H9 (cell line): ENCODE data around the gene TRERF1. TPM values are rescaled to one million over a fixed set of nuclear protein-coding genes. Genes with fewer than 3 reads are reported as not detected.
A peak's percentile ranks its signal among the peaks of the same experiment; 100 is the strongest.
"Not testable (repeated sequence)": the region's sequence is repeated elsewhere in the genome, so short reads cannot be mapped to it uniquely, and the experiment has no call there.

ENCODE experiments used
- DNase-seq: peaks from one replicate; pipeline ENCODE4 v3.0.0-alpha.2; 2017
- H2AFZ ChIP-seq: one replicate; pipeline ENCODE4 v1.6.1; 2013; ENCODE audit warnings: mild to moderate bottlenecking, low read length, control low read depth, moderate library complexity
- H2AK5ac ChIP-seq: 2 replicates; pipeline ENCODE4 v1.6.1; 2013; ENCODE audit warnings: low read length, control low read depth, mixed read lengths; ENCODE audit not compliant: insufficient read length
- H2BK120ac ChIP-seq: one replicate; pipeline ENCODE4 v1.6.1; 2013; ENCODE audit warnings: low read depth, mild to moderate bottlenecking, low read length, control low read depth, inconsistent platforms; ENCODE audit not compliant: poor library complexity, severe bottlenecking
- H2BK12ac ChIP-seq: 2 replicates; pipeline ENCODE4 v1.6.1; 2013; ENCODE audit warnings: low read length, control low read depth, mixed read lengths, low read depth; ENCODE audit not compliant: insufficient read length
- H2BK15ac ChIP-seq: 2 replicates; pipeline ENCODE4 v1.6.1; 2013; ENCODE audit warnings: low read depth, low read length, control low read depth
- H2BK20ac ChIP-seq: one replicate; pipeline ENCODE4 v1.6.1; 2013; ENCODE audit warnings: low read depth, mild to moderate bottlenecking, low read length, control low read depth, inconsistent platforms; ENCODE audit not compliant: poor library complexity, severe bottlenecking
- H2BK5ac ChIP-seq: 2 replicates; pipeline ENCODE4 v1.6.1; 2013; ENCODE audit warnings: low read length, control low read depth, mixed read lengths; ENCODE audit not compliant: insufficient read length
- H3K14ac ChIP-seq: 2 replicates; pipeline ENCODE4 v1.6.1; 2013; ENCODE audit warnings: low read length, control low read depth; ENCODE audit not compliant: insufficient read depth
- H3K18ac ChIP-seq: 2 replicates; pipeline ENCODE4 v1.6.1; 2013; ENCODE audit warnings: low read depth, mild to moderate bottlenecking, mixed read lengths, low read length, control low read depth; ENCODE audit not compliant: insufficient read length
- H3K23ac ChIP-seq: 2 replicates; pipeline ENCODE4 v1.6.1; 2013; ENCODE audit warnings: low read length, control low read depth, mixed read lengths, low read depth; ENCODE audit not compliant: insufficient read length
- H3K23me2 ChIP-seq: 2 replicates; pipeline ENCODE4 v1.6.1; 2013; ENCODE audit warnings: low read depth, mild to moderate bottlenecking, mixed read lengths, low read length, control low read depth; ENCODE audit not compliant: insufficient read length, poor library complexity, severe bottlenecking
- H3K27ac ChIP-seq: 2 replicates; pipeline ENCODE4 v1.5.1; 2013; ENCODE audit warnings: low read length, control low read depth, mixed read lengths, low read depth; ENCODE audit not compliant: insufficient read length
- H3K27me3 ChIP-seq: 2 replicates; pipeline ENCODE4 v1.6.1; 2013; ENCODE audit warnings: low read length, control low read depth, inconsistent platforms; ENCODE audit not compliant: insufficient read depth
- H3K4ac ChIP-seq: 2 replicates; pipeline ENCODE4 v1.6.1; 2013; ENCODE audit warnings: low read depth, mild to moderate bottlenecking, control low read depth, inconsistent platforms, low read length, moderate library complexity
- H3K4me1 ChIP-seq: 2 replicates; pipeline ENCODE4 v1.6.1; 2013; ENCODE audit warnings: low read length, control low read depth, inconsistent platforms; ENCODE audit not compliant: insufficient read depth
- H3K4me2 ChIP-seq: 2 replicates; pipeline ENCODE4 v1.6.1; 2013; ENCODE audit warnings: low read length, control low read depth, mixed read lengths; ENCODE audit not compliant: insufficient read length, insufficient read depth
- H3K56ac ChIP-seq: 2 replicates; pipeline ENCODE4 v1.6.1; 2013; ENCODE audit warnings: low read depth, mild to moderate bottlenecking, mixed read lengths, low read length, control low read depth; ENCODE audit not compliant: insufficient read length
- H3K79me1 ChIP-seq: 2 replicates; pipeline ENCODE4 v1.6.1; 2013; ENCODE audit warnings: low read depth, mild to moderate bottlenecking, moderate library complexity, low read length, control low read depth, inconsistent platforms; ENCODE audit not compliant: insufficient read depth, poor library complexity, severe bottlenecking
- H3K79me2 ChIP-seq: 2 replicates; pipeline ENCODE4 v1.6.1; 2013; ENCODE audit warnings: low read length, control low read depth, inconsistent platforms; ENCODE audit not compliant: insufficient read depth
- H3K9ac ChIP-seq: 2 replicates; pipeline ENCODE4 v1.6.1; 2013; ENCODE audit warnings: low read length, control low read depth, mixed read lengths; ENCODE audit not compliant: insufficient read length; ENCODE audit errors: extremely low read depth
- H3K9me3 ChIP-seq: one replicate; pipeline ENCODE4 v1.6.1; 2013; ENCODE audit warnings: low read depth, low read length, inconsistent platforms; ENCODE audit not compliant: control insufficient read depth
- H3T11ph ChIP-seq: one replicate; pipeline ENCODE4 v1.6.1; 2013; ENCODE audit warnings: mild to moderate bottlenecking, low read length, control low read depth, inconsistent platforms
- H4K20me1 ChIP-seq: one replicate; pipeline ENCODE4 v1.6.1; 2013; ENCODE audit not compliant: control insufficient read depth, insufficient read length, insufficient read depth
- H4K5ac ChIP-seq: 2 replicates; pipeline ENCODE4 v1.6.1; 2013; ENCODE audit warnings: low read depth, mild to moderate bottlenecking, mixed read lengths, low read length, control low read depth; ENCODE audit not compliant: insufficient read length
- H4K8ac ChIP-seq: replicated peaks from 2 replicates; pipeline ENCODE4 v1.6.1; 2013; ENCODE audit warnings: low read length, control low read depth, mixed read lengths, low read depth; ENCODE audit not compliant: insufficient read length
- H4K91ac ChIP-seq: 2 replicates; pipeline ENCODE4 v1.6.1; 2013; ENCODE audit warnings: low read depth, mild to moderate bottlenecking, moderate library complexity, mixed read lengths, low read length, control low read depth; ENCODE audit not compliant: insufficient read length
- H3K27ac Mint-ChIP-seq, 3 experiments: 2 replicates in 2 of 3; 3 replicates in 1 of 3; pipeline ENCODE4 v1.8.0; 2020 to 2021; ENCODE audit warnings: mixed read lengths in 3 of 3, mild to moderate bottlenecking in 1 of 3, moderate library complexity in 1 of 3
- H3K27me3 Mint-ChIP-seq: 2 replicates; pipeline ENCODE4 v1.8.0; 2021; ENCODE audit warnings: low read depth, mild to moderate bottlenecking, moderate library complexity, mixed read lengths
- H3K36me3 Mint-ChIP-seq, 3 experiments: 2 replicates in 2 of 3; 3 replicates in 1 of 3; pipeline ENCODE4 v1.8.0; 2020 to 2021; ENCODE audit warnings: low read depth in 3 of 3, mixed read lengths in 3 of 3; ENCODE audit not compliant: insufficient read depth in 1 of 3
- H3K4me1 Mint-ChIP-seq, 2 experiments: 2 replicates each; pipeline ENCODE4 v1.8.0; 2020; ENCODE audit warnings: mixed read lengths in 2 of 2
- H3K4me3 Mint-ChIP-seq, 2 experiments: 2 replicates in 1 of 2; 3 replicates in 1 of 2; pipeline ENCODE4 v1.8.0; 2020 to 2021; ENCODE audit warnings: mild to moderate bottlenecking in 2 of 2, mixed read lengths in 2 of 2, moderate library complexity in 1 of 2
- H3K9me3 Mint-ChIP-seq, 2 experiments: 2 replicates in 1 of 2; 3 replicates in 1 of 2; pipeline ENCODE4 v1.8.0; 2020; ENCODE audit warnings: mild to moderate bottlenecking in 2 of 2, mixed read lengths in 2 of 2, moderate library complexity in 1 of 2
- CTCF ChIP-seq: fragments of 200-600 bp; sonication (generic); conservative IDR thresholded peaks from 3 replicates; pipeline ENCODE4 v1.8.0; 2021; ENCODE audit warnings: antibody characterized with exemption, mild to moderate bottlenecking
- WGBS: extraction: QIAGEN DNeasy Blood & Tissue Kit; methylation state at CpG from one replicate; pipeline ENCODE4 v1.1.7; 2013; ENCODE audit warnings: missing lambda C conversion rate, low lambda C conversion rate, mixed read lengths; ENCODE audit not compliant: insufficient read length; ENCODE audit errors: extremely low coverage; 5-methylcytosine and 5-hydroxymethylcytosine counted together
- total RNA-seq: library from RNA; stranded (reverse); gene quantifications from 2 replicates; pipeline ENCODE4 v1.2.1, GENCODE V29; 2021

Gene TRERF1
- total RNA-seq, 1 experiment from 2014 or later, result 19.7 TPM

GRCh38 chr6:42203183-42203582, 248.5 kb downstream of the TRERF1 start:
- Histone ChIP-seq H2BK20ac (no peak overlapping the region), H2AK5ac (no peak overlapping the region), H3K27ac (no peak overlapping the region), H3K14ac (no peak overlapping the region), H2BK120ac (no peak overlapping the region), H3K4me2 (no peak overlapping the region), H3K9me3 (no peaks in the 10 kb centered on the region), H3T11ph (no peak overlapping the region), H4K91ac (no peak overlapping the region), H3K79me1 (no peaks in the 10 kb centered on the region), H3K27me3 (no peaks in the 10 kb centered on the region), H4K8ac (no peak overlapping the region), H4K20me1 (no peaks in the 10 kb centered on the region), H3K23me2 (no peaks in the 10 kb centered on the region), H3K79me2 (no peaks in the 10 kb centered on the region), H3K4ac (no peak overlapping the region), H2AFZ (no peak overlapping the region), H3K4me1 (no peaks in the 10 kb centered on the region), H2BK5ac (no peak overlapping the region), H2BK15ac (no peak overlapping the region), H3K23ac (no peak overlapping the region), H2BK12ac (no peak overlapping the region), H4K5ac (no peak overlapping the region), H3K18ac (no peak overlapping the region), H3K56ac (no peak overlapping the region), H3K9ac (no peak overlapping the region)
- Mint-ChIP-seq H3K36me3 (peaks cover 13 to 27% (median 27%) of the 10 kb centered on the region in 3 experiments; a peak in 5 of 7 replicates), H3K4me3 (no peak overlapping the region), H3K4me1 (peaks cover 4 to 7% of the 10 kb centered on the region in 2 experiments), H3K27ac (peak overlapping the region in 1 of 3 experiments; percentile 96; a peak in 1 of 7 replicates), H3K9me3 (no peaks in the 10 kb centered on the region), H3K27me3 (no peaks in the 10 kb centered on the region)
- DNase-seq, result no peak
- no peak for TF ChIP-seq CTCF
- no CpG with 5 or more reads among the region's 3 CpGs for WGBS

- not testable (repeated sequence) for H3K9ac ChIP-seq, H3K4me1 Mint-ChIP-seq, H3K79me1 ChIP-seq, H3K4me1 ChIP-seq, H3K27me3 ChIP-seq, H2BK15ac ChIP-seq, H3T11ph ChIP-seq, H2BK20ac ChIP-seq, H4K8ac ChIP-seq, H2AK5ac ChIP-seq, H3K27ac ChIP-seq, H3K4me2 ChIP-seq, H3K79me2 ChIP-seq, H3K9me3 ChIP-seq, H3K23me2 ChIP-seq, H3K14ac ChIP-seq, DNase-seq, H2BK12ac ChIP-seq, H3K9me3 Mint-ChIP-seq, H2BK5ac ChIP-seq, H3K4ac ChIP-seq, H3K27me3 Mint-ChIP-seq, H4K91ac ChIP-seq, H4K5ac ChIP-seq, H3K56ac ChIP-seq, H3K18ac ChIP-seq, H2BK120ac ChIP-seq, H3K4me3 Mint-ChIP-seq, H4K20me1 ChIP-seq, H3K23ac ChIP-seq, H2AFZ ChIP-seq
- peak overlapping the region in 1 of 3 experiments; percentile 96; a peak in 4 of 7 replicates for H3K27ac Mint-ChIP-seq
- no CpG with 5 or more reads among the region's 13 CpGs for WGBS
- peaks cover 9 to 19% (median 19%) of the 10 kb centered on the region in 3 experiments; a peak in 5 of 7 replicates for H3K36me3 Mint-ChIP-seq
These were observed 249.4 kb downstream of the TRERF1 start for GRCh38 chr6:42202131-42202915.
